Hepatocyte (in vitro differentiated cells): ENCODE results near the gene STK17A. TPM values are rescaled to one million over a fixed set of nuclear protein-coding genes. Genes with fewer than 3 reads are reported as not detected.

Experiments used
- DNase-seq: peaks from one replicate; pipeline ENCODE4 v3.0.0-alpha.2; 2016; ENCODE audit warnings: low spot score
- H2AFZ ChIP-seq: fragments of 200-600 bp; sonication (generic); 2 replicates; pipeline ENCODE4 v1.6.0; 2016; ENCODE audit warnings: antibody characterized with exemption, mild to moderate bottlenecking
- H3K27ac ChIP-seq: fragments of 200-600 bp; sonication (generic); 2 replicates; pipeline ENCODE4 v1.5.1; 2016; ENCODE audit warnings: mild to moderate bottlenecking
- H3K27me3 ChIP-seq: fragments of 200-600 bp; sonication (generic); 2 replicates; pipeline ENCODE4 v1.6.1; 2016
- H3K36me3 ChIP-seq: fragments of 200-600 bp; sonication (generic); replicated peaks from 2 replicates; pipeline ENCODE4 v1.5.1; 2016; ENCODE audit warnings: low read depth; ENCODE audit not compliant: insufficient read depth
- H3K4me1 ChIP-seq: fragments of 200-600 bp; sonication (generic); 2 replicates; pipeline ENCODE4 v1.5.1; 2016; ENCODE audit warnings: mild to moderate bottlenecking, moderate library complexity; ENCODE audit not compliant: insufficient read depth
- H3K4me2 ChIP-seq: fragments of 200-600 bp; sonication (generic); 2 replicates; pipeline ENCODE4 v1.6.0; 2016
- H3K4me3 ChIP-seq: fragments of 200-600 bp; sonication (generic); 2 replicates; pipeline ENCODE4 v1.5.1; 2016; ENCODE audit warnings: mild to moderate bottlenecking
- H3K79me2 ChIP-seq: fragments of 200-600 bp; sonication (generic); 2 replicates; pipeline ENCODE4 v1.6.0; 2017; ENCODE audit warnings: mild to moderate bottlenecking
- H3K9me2 ChIP-seq: fragments of 200-600 bp; sonication (generic); replicated peaks from 2 replicates; pipeline ENCODE4 v1.6.0; 2017; ENCODE audit warnings: mild to moderate bottlenecking; ENCODE audit not compliant: insufficient read depth
- H3K9me3 ChIP-seq: fragments of 200-600 bp; sonication (generic); 2 replicates; pipeline ENCODE4 v1.5.1; 2016; ENCODE audit warnings: low read depth, mild to moderate bottlenecking
- H4K20me1 ChIP-seq: fragments of 200-600 bp; sonication (generic); 2 replicates; pipeline ENCODE4 v1.6.0; 2016; ENCODE audit warnings: mild to moderate bottlenecking; ENCODE audit not compliant: insufficient read depth, poor library complexity, severe bottlenecking
- CTCF ChIP-seq: fragments of 200-600 bp; sonication (generic); IDR thresholded peaks from 2 replicates; pipeline ENCODE4 v1.5.1; 2016; ENCODE audit warnings: antibody characterized with exemption, mild to moderate bottlenecking; ENCODE audit not compliant: poor library complexity
- EZH2 ChIP-seq: fragments of 200-600 bp; sonication (generic); IDR thresholded peaks from 2 replicates; pipeline ENCODE4 v1.6.1; 2016; ENCODE audit warnings: antibody characterized with exemption, mild to moderate bottlenecking, borderline replicate concordance
- EZH2phosphoT487 ChIP-seq: fragments of 200-600 bp; sonication (generic); IDR thresholded peaks from one replicate; pipeline ENCODE4 v1.6.1; 2018; ENCODE audit warnings: antibody characterized with exemption, mild to moderate bottlenecking, low read depth, moderate library complexity; ENCODE audit not compliant: unreplicated experiment, severe bottlenecking
- WGBS: methylation state at CpG from one replicate; pipeline ENCODE4 v1.1.6; 2016; ENCODE audit warnings: low lambda C conversion rate; ENCODE audit errors: missing lambda C conversion rate; 5-methylcytosine and 5-hydroxymethylcytosine counted together
- polyA plus RNA-seq: library from polyadenylated mRNA; unstranded; fragments of >200 nt; fragmentation: Nextera tagmentation; extraction: Ambion mirVana; gene quantifications from 2 replicates; pipeline ENCODE4 v1.2.1, GENCODE V29; 2016
- total RNA-seq: library from RNA; depleted of rRNA; stranded (reverse); fragments of >200 nt; gene quantifications from 2 replicates; pipeline ENCODE4 v1.2.3, GENCODE V29; 2014

Gene STK17A
- total and polyA plus RNA-seq, 2 experiments from 2014 or later: 21.1 to 23.6 TPM

GRCh38 chr7:43646603-43647338 lies 63.9 kb downstream of the STK17A start:
- Histone ChIP-seq H3K4me3 (no peak overlapping the region), H3K4me1 (peaks cover 13% of the 10 kb centered on the region), H3K4me2 (peak overlapping the region; percentile 18), H4K20me1 (no peaks in the 10 kb centered on the region), H3K27me3 (no peaks in the 10 kb centered on the region), H2AFZ (no peak overlapping the region), H3K27ac (peak overlapping the region; percentile 80), H3K36me3 (no peaks in the 10 kb centered on the region), H3K79me2 (peaks cover 7% of the 10 kb centered on the region), H3K9me2 (no peaks in the 10 kb centered on the region), H3K9me3 (no peaks in the 10 kb centered on the region)
- 82% methylated on average over 8 of the region's 8 CpGs for WGBS
- TF ChIP-seq CTCF (no peak), EZH2phosphoT487 (no peak), EZH2 (no peak)
- DNase-seq: no peak

GRCh38 chr7:43647339-43647672 lies 64.4 kb downstream of the STK17A start:
- peak overlapping the region; percentile 18 for H3K4me2 ChIP-seq
- no peak overlapping the region for H2AFZ ChIP-seq
- TF ChIP-seq EZH2phosphoT487: no peak
- no peak for TF ChIP-seq EZH2
- no peak for TF ChIP-seq CTCF
- peak overlapping the region; percentile 80 for H3K27ac ChIP-seq
- WGBS: 41% methylated on average over 7 of the region's 7 CpGs
- no peaks in the 10 kb centered on the region for H3K9me3 ChIP-seq
- DNase-seq: no peak
- no peak overlapping the region for H3K4me3 ChIP-seq
- H3K36me3 ChIP-seq: no peaks in the 10 kb centered on the region
- no peaks in the 10 kb centered on the region for H4K20me1 ChIP-seq
- peaks cover 13% of the 10 kb centered on the region for H3K4me1 ChIP-seq
- H3K9me2 ChIP-seq: no peaks in the 10 kb centered on the region
- no peaks in the 10 kb centered on the region for H3K27me3 ChIP-seq
- H3K79me2 ChIP-seq: peaks cover 11% of the 10 kb centered on the region

GRCh38 chr7:43647673-43648472 lies 65.0 kb downstream of the STK17A start:
- H3K36me3 ChIP-seq: no peaks in the 10 kb centered on the region
- peak; percentile 62 for DNase-seq
- peaks cover 13% of the 10 kb centered on the region for H3K79me2 ChIP-seq
- no peaks in the 10 kb centered on the region for H3K27me3 ChIP-seq
- peak overlapping the region; percentile 18 for H3K4me2 ChIP-seq
- H2AFZ ChIP-seq: no peak overlapping the region
- no peaks in the 10 kb centered on the region for H4K20me1 ChIP-seq
- H3K9me3 ChIP-seq: no peaks in the 10 kb centered on the region
- WGBS: 67% methylated on average over 10 of the region's 10 CpGs
- TF ChIP-seq EZH2 (no peak), CTCF (no peak), EZH2phosphoT487 (no peak)
- no peak overlapping the region for H3K4me3 ChIP-seq
- H3K9me2 ChIP-seq: no peaks in the 10 kb centered on the region
- peak overlapping the region; percentile 80 for H3K27ac ChIP-seq
- H3K4me1 ChIP-seq: peaks cover 13% of the 10 kb centered on the region
